ENCODE data around the gene KDM2A.

Gene KDM2A

DNA sequence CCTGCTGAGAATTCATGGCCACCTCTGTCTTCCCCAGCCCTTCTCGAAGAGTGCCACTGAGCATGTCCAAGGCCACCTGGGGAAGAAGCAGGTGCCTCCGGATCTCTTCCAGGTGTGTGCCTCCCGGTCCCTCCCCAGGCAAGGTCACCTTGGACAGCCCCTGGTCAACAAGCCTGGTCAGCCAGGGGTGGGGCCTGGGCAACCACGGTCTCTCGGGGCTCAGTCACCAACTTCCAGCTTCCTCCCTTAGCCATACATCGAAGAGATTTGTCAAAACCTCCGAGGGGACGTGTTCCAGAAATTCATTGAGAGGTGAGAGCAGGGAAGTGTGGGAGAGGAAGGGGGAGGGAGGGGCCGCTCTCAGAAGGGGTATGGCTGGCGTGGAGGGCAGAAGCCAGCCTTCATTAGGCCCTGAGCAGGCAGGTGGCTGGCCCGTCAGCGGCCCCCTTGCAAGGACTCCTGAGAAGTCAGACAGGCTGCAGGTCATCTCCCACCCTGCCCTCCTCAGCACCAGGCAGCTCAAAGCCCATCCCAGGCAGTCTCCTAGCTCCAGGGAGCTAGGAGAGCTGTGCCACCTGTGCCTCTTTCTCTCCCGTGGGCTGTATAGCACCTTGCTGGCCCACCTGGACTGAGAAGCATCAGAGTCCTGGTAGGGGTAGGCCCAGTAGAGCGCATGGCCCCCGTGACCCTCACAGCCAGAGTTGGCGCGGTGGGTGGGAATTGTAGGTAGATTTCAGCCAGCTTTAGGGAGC, 160.7 kb downstream of the KDM2A start:
- TF ChIP-seq, protein P1, sequence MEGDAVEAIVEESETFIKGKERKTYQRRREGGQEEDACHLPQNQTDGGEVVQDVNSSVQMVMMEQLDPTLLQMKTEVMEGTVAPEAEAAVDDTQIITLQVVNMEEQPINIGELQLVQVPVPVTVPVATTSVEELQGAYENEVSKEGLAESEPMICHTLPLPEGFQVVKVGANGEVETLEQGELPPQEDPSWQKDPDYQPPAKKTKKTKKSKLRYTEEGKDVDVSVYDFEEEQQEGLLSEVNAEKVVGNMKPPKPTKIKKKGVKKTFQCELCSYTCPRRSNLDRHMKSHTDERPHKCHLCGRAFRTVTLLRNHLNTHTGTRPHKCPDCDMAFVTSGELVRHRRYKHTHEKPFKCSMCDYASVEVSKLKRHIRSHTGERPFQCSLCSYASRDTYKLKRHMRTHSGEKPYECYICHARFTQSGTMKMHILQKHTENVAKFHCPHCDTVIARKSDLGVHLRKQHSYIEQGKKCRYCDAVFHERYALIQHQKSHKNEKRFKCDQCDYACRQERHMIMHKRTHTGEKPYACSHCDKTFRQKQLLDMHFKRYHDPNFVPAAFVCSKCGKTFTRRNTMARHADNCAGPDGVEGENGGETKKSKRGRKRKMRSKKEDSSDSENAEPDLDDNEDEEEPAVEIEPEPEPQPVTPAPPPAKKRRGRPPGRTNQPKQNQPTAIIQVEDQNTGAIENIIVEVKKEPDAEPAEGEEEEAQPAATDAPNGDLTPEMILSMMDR (IDR thresholded peaks at IDR 0.05), result no peak

DNA sequence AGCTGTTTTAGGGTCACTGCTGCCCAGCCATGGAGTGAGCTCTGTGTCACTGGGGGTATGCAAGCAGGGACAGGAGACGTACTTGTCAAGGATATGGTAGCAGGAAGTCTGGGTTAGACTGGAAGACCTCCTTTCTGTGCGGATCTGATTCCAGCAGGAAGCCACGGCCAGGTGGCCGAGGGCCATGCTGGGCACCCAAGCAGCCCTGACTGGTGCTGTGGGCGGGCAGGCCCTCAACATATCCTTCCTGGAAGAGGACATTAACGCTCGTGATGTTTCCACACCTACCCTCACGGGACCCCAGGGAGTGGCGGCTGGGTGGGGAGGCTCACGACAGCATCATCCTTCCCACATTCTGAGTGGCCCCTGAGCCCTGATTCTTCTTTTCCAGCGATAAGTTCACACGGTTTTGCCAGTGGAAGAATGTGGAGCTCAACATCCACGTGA, 161.3 kb downstream of the KDM2A start:
- TF ChIP-seq, protein P1 (IDR thresholded peaks at IDR 0.05), result no peak

DNA sequence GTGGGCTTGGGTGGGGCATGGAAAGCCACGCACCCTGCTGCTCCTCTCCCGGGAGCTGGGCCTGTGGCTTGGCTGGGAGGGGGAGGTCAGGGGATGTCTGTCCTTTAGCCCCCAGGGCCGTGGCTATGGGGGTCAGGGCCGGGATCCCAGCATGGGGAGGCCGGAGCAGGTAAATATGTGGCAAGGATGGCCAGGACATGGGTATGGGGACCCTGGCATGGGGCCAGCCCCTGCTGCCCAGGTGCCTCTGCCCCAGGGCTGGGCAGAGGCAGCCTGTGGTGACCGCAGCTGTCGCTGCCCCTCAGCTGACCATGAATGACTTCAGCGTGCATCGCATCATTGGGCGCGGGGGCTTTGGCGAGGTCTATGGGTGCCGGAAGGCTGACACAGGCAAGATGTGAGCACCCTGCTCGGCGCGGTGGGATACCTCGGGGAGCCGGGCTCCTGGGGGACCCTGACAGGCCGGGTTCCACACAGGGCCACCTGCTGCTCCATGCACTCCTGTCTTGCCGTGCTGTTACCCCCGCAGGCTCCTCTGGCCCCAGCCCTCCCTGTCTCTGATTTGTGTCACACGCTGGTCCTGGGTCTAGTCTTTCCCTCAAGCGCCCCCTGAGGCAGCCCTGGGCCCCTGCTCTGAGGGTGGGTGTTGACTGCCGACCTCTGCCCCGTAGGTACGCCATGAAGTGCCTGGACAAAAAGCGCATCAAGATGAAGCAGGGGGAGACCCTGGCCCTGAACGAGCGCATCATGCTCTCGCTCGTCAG, 161.9 kb downstream of the KDM2A start:
- TF ChIP-seq, protein P1 (IDR thresholded peaks at IDR 0.05), result no peak

DNA sequence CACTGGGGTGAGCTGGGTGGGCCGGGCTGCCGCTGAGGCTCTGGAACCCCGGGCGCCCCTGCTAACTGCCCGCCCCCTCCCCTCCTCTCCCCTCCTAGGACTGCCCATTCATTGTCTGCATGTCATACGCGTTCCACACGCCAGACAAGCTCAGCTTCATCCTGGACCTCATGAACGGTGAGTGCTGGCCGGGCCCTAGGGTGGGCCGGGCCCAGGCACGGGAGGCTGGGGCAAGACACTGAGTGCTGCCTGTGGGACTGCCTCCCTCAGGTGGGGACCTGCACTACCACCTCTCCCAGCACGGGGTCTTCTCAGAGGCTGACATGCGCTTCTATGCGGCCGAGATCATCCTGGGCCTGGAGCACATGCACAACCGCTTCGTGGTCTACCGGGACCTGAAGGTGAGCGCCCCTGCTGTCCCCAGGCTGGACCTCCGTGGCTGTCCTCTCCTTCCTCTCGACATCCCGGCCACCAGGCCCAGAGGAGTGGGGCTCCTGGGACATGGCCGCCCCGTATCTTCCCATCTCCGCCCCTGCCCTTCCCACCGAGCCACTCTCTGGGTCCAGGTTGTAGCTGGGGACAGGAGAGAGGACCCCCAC, 162.6 kb downstream of the KDM2A start:
- TF ChIP-seq, protein P1 (IDR thresholded peaks at IDR 0.05), result no peak

DNA sequence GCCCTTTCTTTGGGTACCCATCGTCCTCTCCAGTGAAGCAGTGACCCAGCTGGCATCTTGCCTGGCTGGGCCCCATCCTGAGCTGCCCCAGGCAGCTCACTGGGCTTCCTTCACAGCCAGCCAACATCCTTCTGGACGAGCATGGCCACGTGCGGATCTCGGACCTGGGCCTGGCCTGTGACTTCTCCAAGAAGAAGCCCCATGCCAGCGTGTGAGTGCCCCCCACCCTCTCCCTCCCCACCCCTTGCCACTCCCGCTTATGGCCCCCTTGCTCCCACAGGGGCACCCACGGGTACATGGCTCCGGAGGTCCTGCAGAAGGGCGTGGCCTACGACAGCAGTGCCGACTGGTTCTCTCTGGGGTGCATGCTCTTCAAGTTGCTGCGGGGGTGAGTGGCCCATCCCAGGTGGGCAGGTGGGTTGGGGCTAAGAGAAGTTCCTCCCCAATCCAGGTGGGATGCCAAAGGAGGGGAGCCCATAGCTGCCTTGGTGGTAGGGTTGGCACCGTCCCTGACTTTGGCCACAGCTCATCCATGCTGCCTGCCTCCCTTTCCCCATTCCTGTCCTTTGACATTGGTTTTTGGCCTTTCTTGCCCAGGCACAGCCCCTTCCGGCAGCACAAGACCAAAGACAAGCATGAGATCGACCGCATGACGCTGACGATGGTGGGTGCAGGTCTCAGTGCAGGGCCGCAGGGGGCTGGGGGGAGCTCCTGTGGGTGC, 163.3 kb downstream of the KDM2A start:
- TF ChIP-seq, protein P1 (IDR thresholded peaks at IDR 0.05), result no peak

DNA sequence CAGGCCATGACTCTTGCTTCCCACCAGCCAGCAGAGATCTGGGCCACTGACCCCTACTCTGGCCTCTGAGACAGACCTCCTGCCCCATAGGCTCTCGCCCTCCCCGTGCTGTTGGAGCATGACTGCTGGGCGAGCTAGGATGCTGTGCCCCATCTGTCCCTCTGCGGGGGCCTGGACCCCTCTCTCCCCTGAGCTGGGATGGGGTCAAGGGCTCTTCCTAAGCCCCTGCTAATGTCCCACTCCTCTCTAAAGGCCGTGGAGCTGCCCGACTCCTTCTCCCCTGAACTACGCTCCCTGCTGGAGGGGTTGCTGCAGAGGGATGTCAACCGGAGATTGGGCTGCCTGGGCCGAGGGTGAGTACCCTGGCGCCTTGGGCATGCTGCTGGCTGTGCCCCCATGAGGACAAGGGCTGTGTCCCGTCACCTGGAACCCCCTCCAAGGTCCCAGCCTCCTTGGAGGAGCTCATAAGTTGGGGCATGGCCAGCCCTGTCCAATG, 163.9 kb downstream of the KDM2A start:
- TF ChIP-seq, protein P1 (IDR thresholded peaks at IDR 0.05), result no peak

DNA sequence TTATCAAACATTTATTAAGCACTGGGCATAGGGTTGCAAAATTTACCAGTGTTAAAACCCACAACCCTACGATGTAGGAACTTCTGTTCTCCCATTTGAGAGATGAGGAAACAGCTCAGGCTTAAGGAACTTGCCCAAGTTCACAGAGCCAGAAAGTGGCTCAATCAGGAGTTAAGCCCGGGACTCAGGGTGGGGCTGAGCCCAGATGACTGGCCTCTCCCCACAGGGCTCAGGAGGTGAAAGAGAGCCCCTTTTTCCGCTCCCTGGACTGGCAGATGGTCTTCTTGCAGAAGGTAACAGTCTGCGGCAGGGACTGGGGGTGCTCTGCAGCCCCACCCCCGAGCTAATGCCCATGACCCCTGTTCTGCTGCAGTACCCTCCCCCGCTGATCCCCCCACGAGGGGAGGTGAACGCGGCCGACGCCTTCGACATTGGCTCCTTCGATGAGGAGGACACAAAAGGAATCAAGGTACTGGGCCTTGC, 164.5 kb downstream of the KDM2A start:
- TF ChIP-seq, protein P1 (IDR thresholded peaks at IDR 0.05), result no peak

All from LNCAP (cell line).